Left colon (tissue), 2 donors: Measurements from ENCODE around the gene OTULINL. TPM values are rescaled to one million over a fixed set of nuclear protein-coding genes. Genes with fewer than 3 reads are reported as not detected.

Experiments used
- ATAC-seq: fragments of 200-7000 bp; cut with Tn5 transposase; one replicate; pipeline ENCODE4 v1.9.1; 2020; ENCODE audit warnings: mild to moderate bottlenecking, moderate library complexity
- DNase-seq, 2 donors: peaks; one replicate each; pipeline ENCODE4 v3.0.0-alpha.2; 2020
- intact Hi-C, 2 donors: fragments of 100-400 bp; cut with DNase I in 1 of 2; cut with micrococcal nuclease in 1 of 2; formaldehyde crosslinking; loops; one replicate each; pipeline versions ENCODE4 v1.11.2 to v1.14.0; 2022; cut with DNase I, micrococcal nuclease
- total RNA-seq, 2 donors: library from RNA; stranded (reverse); fragmentation: NEBNext Ultra II Directional; extraction: Animal tissue kit (Norgen Biotek cat#: 25700); gene quantifications; one replicate each; pipeline ENCODE4 v1.2.1, GENCODE V29; 2021
- donor health status: DM: no; HTN: no; CAD: no.
- donor health status: DM: yes; HTN: yes; CAD: no.

The OTULINL gene
- total RNA-seq, 2 donors from 2014 or later: 63.1 to 72.0 TPM

- no peak for DNase-seq
- no peak for ATAC-seq
- intact Hi-C loops: no loop called here
These were observed 68.5 kb downstream of the OTULINL start for GRCh38 chr5:14650052-14650451.

- intact Hi-C loops: no loop called here
- DNase-seq: no peak
- ATAC-seq: no peak
These were observed 73.7 kb downstream of the OTULINL start for GRCh38 chr5:14655146-14655741.

- DNase-seq: no peak
- no peak for ATAC-seq
- intact Hi-C loops: no loop called here
These were observed 75.3 kb downstream of the OTULINL start for GRCh38 chr5:14656898-14657297.

GRCh38 chr5:14659821-14660607 is 78.4 kb downstream of the OTULINL start:
- intact Hi-C loops: no loop called here
- no peak for ATAC-seq
- DNase-seq: no peak

GRCh38 chr5:14660833-14661232 is 79.2 kb downstream of the OTULINL start:
- intact Hi-C loops: no loop called here
- DNase-seq: no peak
- no peak for ATAC-seq

Other genes starting within 250 kb of the OTULINL start
- gene OTULIN, start 82.9 kb downstream of the OTULINL start, total RNA-seq: 10 to 100 TPM; 24.1 TPM